ENCODE results near the gene PCAT7.
"Not testable (repeated sequence)": the region's sequence is repeated elsewhere in the genome, so short reads cannot be mapped to it uniquely, and the experiment has no call there.

PCAT7 gene

GRCh38 chr9:94568972-94569712 lies 14.3 kb downstream of the PCAT7 start:
- ATAC-seq (replicated peaks): no peak
- Mint-ChIP-seq H3K9me3 (no peaks in the 10 kb centered on the region), H3K4me3 (no peak overlapping the region)

GRCh38 chr9:94576131-94576530 lies 21.2 kb downstream of the PCAT7 start:
- H3K4me3 Mint-ChIP-seq: no peak overlapping the region
- H3K27ac Mint-ChIP-seq: no peak overlapping the region
- H3K27me3 Mint-ChIP-seq: peaks cover 21 to 48% of the 10 kb centered on the region in 2 donors
- no peaks in the 10 kb centered on the region for H3K4me1 Mint-ChIP-seq (ENCODE audit: low read depth in 2 of 2)
- H3K36me3 Mint-ChIP-seq (ENCODE audit: insufficient read depth): no peaks in the 10 kb centered on the region
- ATAC-seq (replicated peaks) (no peak), DNase-seq (no peak)
- no peaks in the 10 kb centered on the region for H3K9me3 Mint-ChIP-seq

More at GRCh38 chr9:94568972-94569712, 14.3 kb downstream of the PCAT7 start:
- no peak for DNase-seq
- H3K36me3 Mint-ChIP-seq (ENCODE audit: insufficient read depth): no peaks in the 10 kb centered on the region
- no peak overlapping the region for H3K27ac Mint-ChIP-seq
- H3K4me1 Mint-ChIP-seq (ENCODE audit: low read depth in 2 of 2): no peaks in the 10 kb centered on the region
- H3K27me3 Mint-ChIP-seq: peaks cover 20 to 34% of the 10 kb centered on the region in 2 donors

DNA sequence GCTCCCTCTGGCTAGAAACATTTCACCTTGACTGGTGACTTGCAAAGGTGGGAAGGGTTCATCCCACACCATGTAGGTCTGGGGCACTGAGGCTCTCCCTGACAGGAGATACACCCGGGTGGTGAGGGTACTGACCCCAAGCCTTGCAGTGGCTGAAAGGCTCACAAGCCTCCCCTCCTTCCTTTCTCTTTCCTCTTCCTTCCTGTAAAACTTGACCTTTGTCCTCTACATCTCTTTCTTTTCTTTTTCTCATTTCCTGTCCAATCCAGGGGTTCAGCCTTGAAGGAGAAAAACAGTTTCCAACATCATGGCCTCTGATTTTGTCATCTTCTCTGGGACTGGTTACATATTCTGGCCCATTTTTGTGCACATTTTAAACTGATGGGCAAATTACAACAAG lies 22.2 kb downstream of the PCAT7 start:
- DNase-seq (no peak), ATAC-seq (replicated peaks) (no peak)
- Mint-ChIP-seq H3K27me3 (peaks cover 18 to 40% of the 10 kb centered on the region in 2 donors), H3K9me3 (no peaks in the 10 kb centered on the region), H3K4me3 (no peak overlapping the region), H3K27ac (no peak overlapping the region), H3K4me1 (ENCODE audit: low read depth in 2 of 2) (no peaks in the 10 kb centered on the region), H3K36me3 (ENCODE audit: insufficient read depth) (no peaks in the 10 kb centered on the region)

DNA sequence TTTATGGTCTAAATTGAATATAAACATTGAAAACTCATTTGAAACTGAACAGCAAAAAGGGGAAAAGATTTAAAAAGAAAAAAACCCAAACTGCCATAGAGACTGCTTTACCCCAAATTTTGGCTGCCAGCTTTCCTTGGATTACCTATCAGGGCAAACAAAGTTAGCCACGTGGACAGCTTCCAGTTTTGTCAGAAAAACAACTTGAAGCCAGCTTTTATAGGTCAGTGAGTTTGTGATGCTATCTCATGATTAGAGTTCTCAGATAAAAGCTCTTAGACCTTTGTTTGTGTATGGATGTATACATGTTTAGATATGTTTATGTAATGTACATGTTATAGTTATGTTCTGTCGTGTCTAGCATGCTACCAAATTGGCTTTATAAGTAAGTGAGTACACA lies 22.7 kb downstream of the PCAT7 start:
- H3K36me3 Mint-ChIP-seq (ENCODE audit: insufficient read depth): no peaks in the 10 kb centered on the region
- no peaks in the 10 kb centered on the region for H3K9me3 Mint-ChIP-seq
- no peak overlapping the region for H3K4me3 Mint-ChIP-seq
- no peak overlapping the region for H3K27ac Mint-ChIP-seq
- H3K4me1 Mint-ChIP-seq (ENCODE audit: low read depth in 2 of 2): no peaks in the 10 kb centered on the region
- ATAC-seq (replicated peaks) (no peak), DNase-seq (no peak)
- H3K27me3 Mint-ChIP-seq: peaks cover 13 to 35% of the 10 kb centered on the region in 2 donors

- Mint-ChIP-seq H3K27ac (no peak overlapping the region), H3K27me3 (peaks cover 0 to 16% of the 10 kb centered on the region in 2 donors), H3K9me3 (no peaks in the 10 kb centered on the region), H3K4me1 (ENCODE audit: low read depth in 2 of 2) (peaks cover 3 to 6% of the 10 kb centered on the region in 2 donors), H3K36me3 (ENCODE audit: insufficient read depth) (no peaks in the 10 kb centered on the region), H3K4me3 (no peak overlapping the region)
- ATAC-seq (replicated peaks): no peak
- DNase-seq: no peak
Observed at GRCh38 chr9:94581728-94582127, 26.8 kb downstream of the PCAT7 start.

DNA sequence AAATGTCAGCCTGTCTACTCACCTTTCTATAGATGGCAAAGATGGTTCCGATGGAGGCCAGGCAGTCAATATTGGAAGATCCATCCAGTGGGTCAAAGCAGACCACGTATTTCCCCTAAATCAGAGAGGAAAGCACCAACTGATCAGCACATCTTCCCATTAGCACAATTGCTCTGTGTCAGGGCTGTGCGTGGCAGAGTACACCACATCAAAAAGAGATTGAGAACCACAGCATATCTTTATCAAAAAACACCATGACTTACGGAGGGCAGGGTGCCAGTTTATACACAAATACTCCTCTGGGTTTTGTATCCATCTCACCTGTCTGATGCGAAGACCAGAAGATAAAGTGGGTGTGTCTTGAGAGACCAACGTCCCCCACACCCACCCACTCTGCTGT lies 29.7 kb downstream of the PCAT7 start:
- Mint-ChIP-seq H3K4me1 (ENCODE audit: low read depth in 2 of 2) (peaks cover 4 to 6% of the 10 kb centered on the region in 2 donors), H3K36me3 (ENCODE audit: insufficient read depth) (no peaks in the 10 kb centered on the region), H3K4me3 (no peak overlapping the region), H3K27ac (no peak overlapping the region), H3K9me3 (no peaks in the 10 kb centered on the region), H3K27me3 (peaks cover 17 to 45% of the 10 kb centered on the region in 2 donors)
- DNase-seq: no peak
- ATAC-seq (replicated peaks): no peak

DNA sequence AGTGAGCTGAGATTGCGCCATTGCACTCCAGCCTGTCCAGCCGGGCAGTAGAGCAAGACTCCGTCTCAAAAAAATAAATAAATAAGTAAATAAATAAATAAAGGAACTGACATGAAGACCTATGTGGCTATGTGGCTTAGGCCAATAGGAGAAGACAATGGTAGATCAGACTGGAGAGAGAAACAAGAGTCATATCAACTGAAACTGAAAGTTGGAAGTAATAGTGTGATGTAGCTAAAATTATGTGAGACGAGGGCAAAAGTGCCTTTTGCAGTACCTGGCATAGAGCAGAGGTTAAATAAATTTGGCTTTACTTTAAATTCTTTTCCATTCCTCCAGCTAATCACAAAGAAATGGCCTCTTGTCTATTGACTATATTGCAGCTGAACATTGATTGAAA lies 31.4 kb downstream of the PCAT7 start:
- Mint-ChIP-seq H3K4me1 (ENCODE audit: low read depth in 2 of 2) (peaks cover 4 to 6% of the 10 kb centered on the region in 2 donors), H3K36me3 (ENCODE audit: insufficient read depth) (no peaks in the 10 kb centered on the region), H3K27me3 (peaks cover 18 to 62% of the 10 kb centered on the region in 2 donors), H3K4me3 (peak overlapping the region; percentile 22 to 36), H3K9me3 (no peaks in the 10 kb centered on the region), H3K27ac (peak overlapping the region in 1 of 2 donors; percentile 32)
- no peak for DNase-seq
- ATAC-seq (replicated peaks): no peak

DNA sequence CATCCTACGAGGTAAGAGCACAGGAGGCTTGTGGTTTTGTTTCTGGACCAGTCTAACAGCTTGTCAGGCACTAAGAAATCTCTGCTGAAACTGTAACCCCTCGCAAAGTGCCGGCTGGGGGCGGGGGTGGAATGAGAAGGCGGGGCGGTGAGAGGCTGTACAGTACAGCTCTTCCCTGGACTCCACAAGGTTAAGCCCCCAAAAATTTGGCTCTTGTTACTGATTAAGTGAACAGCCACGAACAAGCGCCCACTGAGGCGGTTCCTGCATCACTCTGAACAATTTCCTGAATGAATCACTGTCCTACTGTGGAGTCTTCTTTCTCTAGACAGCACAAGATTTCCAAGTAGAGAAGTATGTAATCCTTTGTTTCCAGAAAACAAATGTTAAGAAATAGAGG lies 31.9 kb downstream of the PCAT7 start:
- no peak for ATAC-seq (replicated peaks)
- H3K27ac Mint-ChIP-seq: peak overlapping the region in 1 of 2 donors; percentile 32
- peaks cover 4 to 6% of the 10 kb centered on the region in 2 donors for H3K4me1 Mint-ChIP-seq (ENCODE audit: low read depth in 2 of 2)
- H3K27me3 Mint-ChIP-seq: peaks cover 18 to 63% of the 10 kb centered on the region in 2 donors
- no peaks in the 10 kb centered on the region for H3K36me3 Mint-ChIP-seq (ENCODE audit: insufficient read depth)
- no peak for DNase-seq
- no peaks in the 10 kb centered on the region for H3K9me3 Mint-ChIP-seq
- peak overlapping the region; percentile 22 to 36 for H3K4me3 Mint-ChIP-seq

DNA sequence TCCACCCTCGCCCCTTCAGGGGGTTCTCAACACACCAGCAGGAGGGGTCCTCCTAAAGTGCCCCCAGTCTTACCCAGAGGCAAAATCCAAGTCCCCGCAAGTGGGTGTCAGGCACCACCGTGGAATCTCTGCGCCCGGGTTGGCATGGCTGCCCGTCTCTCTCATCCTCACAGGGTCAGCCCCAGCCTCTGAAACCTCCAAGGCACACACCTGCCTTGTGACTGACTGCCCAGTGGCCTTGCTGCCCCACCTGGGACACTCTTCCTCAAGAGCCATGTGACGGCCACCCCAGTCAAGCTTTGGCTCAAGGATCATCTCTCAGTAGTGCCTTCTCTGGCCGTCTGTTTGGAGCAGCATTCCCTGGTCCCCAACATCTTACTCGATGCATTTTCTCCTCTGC lies 33.8 kb downstream of the PCAT7 start:
- peaks cover 4 to 6% of the 10 kb centered on the region in 2 donors for H3K4me1 Mint-ChIP-seq (ENCODE audit: low read depth in 2 of 2)
- DNase-seq (no peak), ATAC-seq (replicated peaks) (no peak)
- H3K4me3 Mint-ChIP-seq: no peak overlapping the region
- H3K36me3 Mint-ChIP-seq (ENCODE audit: insufficient read depth): no peaks in the 10 kb centered on the region
- H3K27ac Mint-ChIP-seq: no peak overlapping the region
- peaks cover 18 to 75% of the 10 kb centered on the region in 2 donors for H3K27me3 Mint-ChIP-seq
- no peaks in the 10 kb centered on the region for H3K9me3 Mint-ChIP-seq

DNA sequence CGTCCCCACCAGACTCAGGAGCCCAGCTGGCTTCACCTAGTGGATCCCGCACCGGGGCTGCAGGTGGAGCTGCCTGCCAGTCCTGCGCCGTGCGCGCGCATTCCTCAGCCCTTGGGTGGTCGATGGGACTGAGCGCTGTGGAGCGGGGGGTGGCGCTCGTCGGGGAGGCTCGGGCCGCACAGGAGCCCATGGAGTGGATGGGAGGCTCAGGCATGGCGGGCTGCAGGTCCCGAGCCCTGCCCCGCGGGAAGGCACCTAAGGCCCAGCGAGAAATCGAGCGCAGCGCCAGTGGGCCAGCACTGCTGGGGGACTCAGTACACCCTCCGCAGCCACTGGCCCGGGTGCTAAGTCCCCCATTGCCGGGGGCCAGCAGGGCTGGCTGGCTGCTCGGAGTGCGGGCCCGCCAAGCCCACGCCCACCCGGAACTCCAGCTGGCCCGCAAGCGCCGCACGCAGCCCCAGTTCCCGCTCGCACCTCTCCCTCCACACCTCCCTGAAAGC lies 36.2 kb downstream of the PCAT7 start:
- not testable (repeated sequence) for H3K4me1 Mint-ChIP-seq (ENCODE audit: low read depth in 2 of 2); H3K9me3 Mint-ChIP-seq; H3K36me3 Mint-ChIP-seq (ENCODE audit: insufficient read depth); DNase-seq; H3K27ac Mint-ChIP-seq; H3K4me3 Mint-ChIP-seq; ATAC-seq (replicated peaks)
- H3K27me3 Mint-ChIP-seq: peaks cover 21 to 82% of the 10 kb centered on the region in 2 donors

DNA sequence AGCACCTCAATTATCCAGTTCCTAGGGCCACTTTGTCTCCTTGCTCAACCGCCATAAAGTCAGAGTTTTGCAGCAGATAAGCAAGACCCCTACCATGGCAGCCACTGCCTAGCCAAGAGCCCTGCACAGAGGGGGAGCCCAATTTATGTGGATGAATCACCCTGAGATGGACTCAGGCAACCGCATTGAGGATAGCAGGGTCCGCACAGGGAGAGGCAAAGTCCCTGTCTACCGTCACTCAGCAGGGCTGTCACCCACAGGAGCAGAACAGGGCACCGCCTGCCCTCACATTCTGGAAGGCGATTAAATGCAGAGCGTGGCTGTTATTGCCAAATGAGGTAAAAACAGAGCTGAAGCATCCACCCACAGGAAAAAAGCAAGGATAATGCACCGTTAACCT lies 37.0 kb downstream of the PCAT7 start:
- Mint-ChIP-seq H3K4me3 (no peak overlapping the region), H3K27ac (no peak overlapping the region)
- ATAC-seq (replicated peaks): no peak

DNA sequence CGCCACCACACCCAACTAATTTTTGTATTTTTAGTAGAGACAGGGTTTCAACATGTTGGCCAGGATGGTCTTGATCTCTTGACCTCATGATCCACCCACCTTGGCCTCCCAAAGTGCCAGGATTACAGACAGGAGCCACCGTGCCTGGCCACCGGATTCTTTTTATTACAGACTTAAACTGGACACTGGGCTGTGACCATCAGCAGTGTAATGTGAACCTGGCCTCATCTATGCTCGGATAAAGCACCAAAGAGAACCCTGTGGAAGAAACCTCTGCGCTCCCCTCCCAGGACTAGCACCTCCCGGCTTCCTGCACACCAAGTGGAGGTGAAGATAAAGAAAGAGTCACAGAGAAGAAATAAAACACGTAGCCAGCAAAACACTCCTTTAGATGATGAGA lies 37.8 kb downstream of the PCAT7 start:
- not testable (repeated sequence) for ATAC-seq (replicated peaks); H3K36me3 Mint-ChIP-seq (ENCODE audit: insufficient read depth); H3K27ac Mint-ChIP-seq; DNase-seq; H3K4me3 Mint-ChIP-seq; H3K9me3 Mint-ChIP-seq; H3K4me1 Mint-ChIP-seq (ENCODE audit: low read depth in 2 of 2)
- peaks cover 18 to 76% of the 10 kb centered on the region in 2 donors for H3K27me3 Mint-ChIP-seq

More for the DNA sequence above, 37.0 kb downstream of the PCAT7 start:
- no peaks in the 10 kb centered on the region for H3K36me3 Mint-ChIP-seq (ENCODE audit: insufficient read depth)
- H3K9me3 Mint-ChIP-seq: no peaks in the 10 kb centered on the region
- peaks cover 24 to 85% of the 10 kb centered on the region in 2 donors for H3K27me3 Mint-ChIP-seq
- no peaks in the 10 kb centered on the region for H3K4me1 Mint-ChIP-seq (ENCODE audit: low read depth in 2 of 2)
- no peak for DNase-seq

- H3K27ac Mint-ChIP-seq: no peak within 1 kb of the TSS
- ATAC-seq (replicated peaks) (no peak), DNase-seq (no peak)
- H3K36me3 Mint-ChIP-seq (ENCODE audit: insufficient read depth): no peaks in the 10 kb centered on the region
- no peaks in the 10 kb centered on the region for H3K4me1 Mint-ChIP-seq (ENCODE audit: low read depth in 2 of 2)
- H3K4me3 Mint-ChIP-seq: no peak within 1 kb of the TSS
- H3K9me3 Mint-ChIP-seq: no peaks in the 10 kb centered on the region
- H3K27me3 Mint-ChIP-seq: peaks cover 16 to 66% of the 10 kb centered on the region in 2 donors
Observed at GRCh38 chr9:94593459-94594345, 38.8 kb downstream of the PCAT7 start, which contains the start of gene FBP2. TSS of gene FBP2 (minus strand) at chr9:94593824. CDS start at chr9:94593726, 98 bp downstream.

Data from effector memory CD8-positive, alpha-beta T cell (primary cell).